WTC11 (cell line): ENCODE data around the gene SRRM2.

Experiments
- CBFB ChIP-seq: sonication (generic); formaldehyde crosslinking; IDR thresholded peaks from 2 replicates; pipeline ENCODE4 v1.8.1; 2022; ENCODE audit warnings: mild to moderate bottlenecking, low read depth, missing genetic modification reagents
- CTCF ChIP-seq: fragments of 200-600 bp; IDR thresholded peaks from 2 replicates; pipeline ENCODE4 v1.8.0; 2022; ENCODE audit warnings: antibody characterized with exemption
- E2F1 ChIP-seq: sonication (generic); formaldehyde crosslinking; IDR thresholded peaks from 2 replicates; pipeline ENCODE4 v1.8.0; 2022; ENCODE audit warnings: mild to moderate bottlenecking, missing genetic modification reagents
- ELF4 ChIP-seq: sonication (generic); formaldehyde crosslinking; IDR thresholded peaks from 2 replicates; pipeline ENCODE4 v1.8.1; 2022; ENCODE audit warnings: low read depth, mild to moderate bottlenecking, moderate library complexity, missing genetic modification reagents
- ETV6 ChIP-seq: sonication (generic); formaldehyde crosslinking; IDR thresholded peaks from 2 replicates; pipeline ENCODE4 v1.8.1; 2022; ENCODE audit warnings: mild to moderate bottlenecking, missing genetic modification reagents
- MAX ChIP-seq: sonication (generic); formaldehyde crosslinking; IDR thresholded peaks from 2 replicates; pipeline ENCODE4 v1.8.0; 2022; ENCODE audit warnings: mild to moderate bottlenecking, missing genetic modification reagents
- SMAD3 ChIP-seq: sonication (generic); formaldehyde crosslinking; IDR thresholded peaks from 2 replicates; pipeline ENCODE4 v1.8.0; 2022; ENCODE audit warnings: missing genetic modification reagents, mild to moderate bottlenecking, borderline replicate concordance
- TEAD1 ChIP-seq: sonication (generic); formaldehyde crosslinking; IDR thresholded peaks from 2 replicates; pipeline ENCODE4 v1.8.0; 2022; ENCODE audit warnings: mild to moderate bottlenecking, missing genetic modification reagents
- ZNF121 ChIP-seq: sonication (generic); formaldehyde crosslinking; IDR thresholded peaks from 2 replicates; pipeline ENCODE4 v1.8.0; 2023; ENCODE audit warnings: missing genetic modification reagents
- TF ChIP-seq, protein P1 (sequence below): sonication (generic); formaldehyde crosslinking; conservative IDR thresholded peaks from 2 replicates; pipeline ENCODE4 v1.8.1; 2023; ENCODE audit warnings: mild to moderate bottlenecking, low read depth, missing genetic modification reagents, moderate library complexity
- TF ChIP-seq, protein P2 (sequence below): sonication (generic); formaldehyde crosslinking; IDR thresholded peaks from 2 replicates; pipeline ENCODE4 v1.8.1; 2023; ENCODE audit warnings: mild to moderate bottlenecking, missing genetic modification reagents, moderate library complexity
- TF ChIP-seq, protein P3 (sequence below): sonication (generic); formaldehyde crosslinking; IDR thresholded peaks from 2 replicates; pipeline ENCODE4 v1.8.0; 2023; ENCODE audit warnings: mild to moderate bottlenecking, missing genetic modification reagents
- TF ChIP-seq, protein P4 (sequence below): sonication (generic); formaldehyde crosslinking; conservative IDR thresholded peaks from 2 replicates; pipeline ENCODE4 v1.8.1; 2022; ENCODE audit warnings: mild to moderate bottlenecking, missing genetic modification reagents

GRCh38 chr16:2814551-2815298, 62.3 kb downstream of the SRRM2 start:
- TF ChIP-seq, protein P1, sequence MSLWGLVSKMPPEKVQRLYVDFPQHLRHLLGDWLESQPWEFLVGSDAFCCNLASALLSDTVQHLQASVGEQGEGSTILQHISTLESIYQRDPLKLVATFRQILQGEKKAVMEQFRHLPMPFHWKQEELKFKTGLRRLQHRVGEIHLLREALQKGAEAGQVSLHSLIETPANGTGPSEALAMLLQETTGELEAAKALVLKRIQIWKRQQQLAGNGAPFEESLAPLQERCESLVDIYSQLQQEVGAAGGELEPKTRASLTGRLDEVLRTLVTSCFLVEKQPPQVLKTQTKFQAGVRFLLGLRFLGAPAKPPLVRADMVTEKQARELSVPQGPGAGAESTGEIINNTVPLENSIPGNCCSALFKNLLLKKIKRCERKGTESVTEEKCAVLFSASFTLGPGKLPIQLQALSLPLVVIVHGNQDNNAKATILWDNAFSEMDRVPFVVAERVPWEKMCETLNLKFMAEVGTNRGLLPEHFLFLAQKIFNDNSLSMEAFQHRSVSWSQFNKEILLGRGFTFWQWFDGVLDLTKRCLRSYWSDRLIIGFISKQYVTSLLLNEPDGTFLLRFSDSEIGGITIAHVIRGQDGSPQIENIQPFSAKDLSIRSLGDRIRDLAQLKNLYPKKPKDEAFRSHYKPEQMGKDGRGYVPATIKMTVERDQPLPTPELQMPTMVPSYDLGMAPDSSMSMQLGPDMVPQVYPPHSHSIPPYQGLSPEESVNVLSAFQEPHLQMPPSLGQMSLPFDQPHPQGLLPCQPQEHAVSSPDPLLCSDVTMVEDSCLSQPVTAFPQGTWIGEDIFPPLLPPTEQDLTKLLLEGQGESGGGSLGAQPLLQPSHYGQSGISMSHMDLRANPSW (CRISPR knock-in tag), result no peak
- no peak for TF ChIP-seq ZNF121 (CRISPR knock-in tag)
- TF ChIP-seq CTCF, result no peak
- TF ChIP-seq, protein P2, sequence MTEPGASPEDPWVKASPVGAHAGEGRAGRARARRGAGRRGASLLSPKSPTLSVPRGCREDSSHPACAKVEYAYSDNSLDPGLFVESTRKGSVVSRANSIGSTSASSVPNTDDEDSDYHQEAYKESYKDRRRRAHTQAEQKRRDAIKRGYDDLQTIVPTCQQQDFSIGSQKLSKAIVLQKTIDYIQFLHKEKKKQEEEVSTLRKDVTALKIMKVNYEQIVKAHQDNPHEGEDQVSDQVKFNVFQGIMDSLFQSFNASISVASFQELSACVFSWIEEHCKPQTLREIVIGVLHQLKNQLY (CRISPR knock-in tag), result no peak
- TF ChIP-seq, protein P3, sequence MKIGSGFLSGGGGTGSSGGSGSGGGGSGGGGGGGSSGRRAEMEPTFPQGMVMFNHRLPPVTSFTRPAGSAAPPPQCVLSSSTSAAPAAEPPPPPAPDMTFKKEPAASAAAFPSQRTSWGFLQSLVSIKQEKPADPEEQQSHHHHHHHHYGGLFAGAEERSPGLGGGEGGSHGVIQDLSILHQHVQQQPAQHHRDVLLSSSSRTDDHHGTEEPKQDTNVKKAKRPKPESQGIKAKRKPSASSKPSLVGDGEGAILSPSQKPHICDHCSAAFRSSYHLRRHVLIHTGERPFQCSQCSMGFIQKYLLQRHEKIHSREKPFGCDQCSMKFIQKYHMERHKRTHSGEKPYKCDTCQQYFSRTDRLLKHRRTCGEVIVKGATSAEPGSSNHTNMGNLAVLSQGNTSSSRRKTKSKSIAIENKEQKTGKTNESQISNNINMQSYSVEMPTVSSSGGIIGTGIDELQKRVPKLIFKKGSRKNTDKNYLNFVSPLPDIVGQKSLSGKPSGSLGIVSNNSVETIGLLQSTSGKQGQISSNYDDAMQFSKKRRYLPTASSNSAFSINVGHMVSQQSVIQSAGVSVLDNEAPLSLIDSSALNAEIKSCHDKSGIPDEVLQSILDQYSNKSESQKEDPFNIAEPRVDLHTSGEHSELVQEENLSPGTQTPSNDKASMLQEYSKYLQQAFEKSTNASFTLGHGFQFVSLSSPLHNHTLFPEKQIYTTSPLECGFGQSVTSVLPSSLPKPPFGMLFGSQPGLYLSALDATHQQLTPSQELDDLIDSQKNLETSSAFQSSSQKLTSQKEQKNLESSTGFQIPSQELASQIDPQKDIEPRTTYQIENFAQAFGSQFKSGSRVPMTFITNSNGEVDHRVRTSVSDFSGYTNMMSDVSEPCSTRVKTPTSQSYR (CRISPR knock-in tag), result no peak
- TF ChIP-seq ELF4, result no peak
- TF ChIP-seq, protein P4, sequence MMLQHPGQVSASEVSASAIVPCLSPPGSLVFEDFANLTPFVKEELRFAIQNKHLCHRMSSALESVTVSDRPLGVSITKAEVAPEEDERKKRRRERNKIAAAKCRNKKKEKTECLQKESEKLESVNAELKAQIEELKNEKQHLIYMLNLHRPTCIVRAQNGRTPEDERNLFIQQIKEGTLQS (CRISPR knock-in tag), result no peak
- TF ChIP-seq MAX (CRISPR knock-in tag), result no peak
- no peak for TF ChIP-seq TEAD1 (CRISPR knock-in tag)
- TF ChIP-seq CBFB (CRISPR knock-in tag), result no peak
- no peak for TF ChIP-seq E2F1 (CRISPR knock-in tag)
- TF ChIP-seq ETV6, result no peak
- TF ChIP-seq SMAD3, result no peak
